ENCODE measurements around the gene FAM153A.
"Not testable (repeated sequence)": the region's sequence is repeated elsewhere in the genome, so short reads cannot be mapped to it uniquely, and the experiment has no call there.

The FAM153A gene

GRCh38 chr5:177782792-177783633 lies at the start of gene FAM153A:
Gene FAM153A (minus strand): TSS chr5:177782899.
- not testable (repeated sequence) for DNase-seq (ENCODE audit: low read depth)

DNA sequence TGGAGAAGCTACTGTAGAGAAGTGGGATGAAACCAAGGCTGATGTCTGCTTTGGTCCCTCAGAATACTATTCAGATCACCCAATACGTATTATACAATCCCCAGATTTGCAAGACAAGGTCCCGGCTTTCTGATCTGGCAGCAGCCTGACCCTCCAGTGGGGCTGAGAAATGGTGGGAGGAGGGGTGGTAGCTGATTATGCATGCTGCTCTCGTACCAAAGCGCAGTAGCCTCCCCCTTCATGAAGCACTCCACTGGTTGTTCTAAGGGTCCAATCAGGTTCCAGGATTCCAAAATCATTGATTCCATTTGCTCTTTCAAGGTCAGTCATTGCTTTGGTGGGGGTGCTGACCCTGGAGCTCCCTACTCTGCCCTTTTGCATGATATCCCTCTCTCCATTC lies 49.6 kb upstream of the FAM153A start:
- not testable (repeated sequence) for DNase-seq (ENCODE audit: low read depth)

DNA sequence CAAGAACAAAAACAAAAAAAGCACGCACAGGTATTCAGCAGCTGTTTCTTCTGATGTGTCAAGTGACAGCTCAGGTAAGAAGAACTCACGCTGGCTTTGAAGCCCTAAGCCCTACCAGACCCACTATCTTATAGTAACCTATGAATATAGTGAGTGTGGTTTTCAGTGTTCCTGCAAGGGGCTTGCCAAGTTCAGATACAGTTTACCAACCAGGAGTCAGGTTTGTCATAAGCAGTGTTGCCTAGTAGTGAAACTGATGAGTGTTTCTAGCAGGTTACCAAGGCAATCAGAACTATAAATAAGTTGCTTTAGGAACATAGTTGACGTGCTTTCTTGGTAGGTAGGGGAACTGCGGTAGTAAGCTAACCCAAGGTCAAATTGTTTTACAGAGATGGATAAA lies 43.4 kb upstream of the FAM153A start:
- DNase-seq (ENCODE audit: low read depth), result not testable (repeated sequence)

DNA sequence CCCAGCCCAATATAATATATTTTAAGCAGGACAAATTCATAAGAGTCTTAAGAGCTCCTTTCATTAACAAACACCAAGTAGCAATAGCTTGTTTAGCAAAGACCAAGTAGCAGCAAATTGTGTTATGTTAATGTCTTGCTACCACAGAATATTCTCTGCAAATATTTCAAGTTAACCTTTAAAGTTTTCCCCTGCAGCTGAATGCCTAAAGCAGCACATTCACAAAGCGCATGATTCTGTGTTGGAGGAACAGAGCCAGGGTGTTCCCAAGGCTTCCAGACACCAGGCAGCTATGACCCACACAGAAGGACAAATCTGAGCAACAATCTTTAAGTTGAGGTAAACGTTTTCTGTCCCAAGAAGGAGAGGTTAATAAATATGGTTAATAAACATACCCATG lies 42.1 kb upstream of the FAM153A start:
- DNase-seq (ENCODE audit: low read depth), result not testable (repeated sequence)

- DNase-seq (ENCODE audit: low read depth), result not testable (repeated sequence)
Measured at GRCh38 chr5:177822489-177822888, 39.8 kb upstream of the FAM153A start.

DNA sequence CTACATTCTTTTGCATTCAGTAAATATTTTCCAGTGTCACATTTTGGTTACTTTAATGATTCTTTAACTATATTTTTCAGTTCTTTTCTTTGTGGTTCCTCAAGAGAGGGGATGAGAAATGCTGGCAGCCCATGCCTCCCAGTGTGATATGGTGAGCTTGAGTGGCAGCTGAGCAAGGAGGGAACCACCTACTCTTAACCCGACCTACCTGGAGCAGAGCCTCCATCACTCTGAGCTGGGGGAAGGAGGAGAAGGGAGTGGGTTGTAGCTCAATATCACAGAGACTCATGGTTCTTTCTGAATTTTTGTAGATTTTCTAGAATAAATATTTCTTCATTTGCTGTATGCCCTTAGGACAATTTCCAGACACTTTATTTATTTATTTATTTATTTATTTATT lies 37.0 kb upstream of the FAM153A start:
- DNase-seq (ENCODE audit: low read depth), result not testable (repeated sequence)

DNA sequence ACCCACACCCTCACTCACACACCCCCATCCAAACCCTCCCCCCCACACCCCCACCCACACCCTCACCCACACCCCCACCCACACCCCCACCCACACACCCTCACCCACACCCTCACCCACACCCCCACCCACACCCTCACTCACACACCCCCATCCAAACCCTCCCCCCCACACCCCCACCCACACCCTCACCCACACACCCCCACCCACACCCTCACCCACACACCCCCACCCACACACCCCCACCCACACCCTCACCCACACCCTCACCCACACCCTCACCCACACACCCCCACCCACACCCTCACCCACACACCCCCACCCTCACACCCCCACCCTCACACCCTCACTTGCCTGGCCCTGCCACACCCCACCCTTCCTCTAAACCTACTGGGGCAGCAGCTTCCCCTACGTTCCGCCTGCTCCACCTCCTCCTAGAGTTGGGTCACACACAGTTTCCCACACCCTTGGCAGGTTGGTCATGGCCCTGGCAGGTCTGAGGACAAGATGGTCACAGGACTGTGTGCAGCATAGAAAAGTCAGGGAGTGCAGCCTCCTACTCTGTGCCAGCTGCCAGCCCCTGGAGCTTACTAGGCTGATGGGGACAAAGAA lies 30.2 kb upstream of the FAM153A start:
- not testable (repeated sequence) for DNase-seq (ENCODE audit: low read depth)

- not testable (repeated sequence) for DNase-seq (ENCODE audit: low read depth)
Measured at GRCh38 chr5:177812160-177812743, 29.6 kb upstream of the FAM153A start.

GRCh38 chr5:177809209-177809913 lies 26.7 kb upstream of the FAM153A start:
- not testable (repeated sequence) for DNase-seq (ENCODE audit: low read depth)

GRCh38 chr5:177808420-177808819 lies 25.7 kb upstream of the FAM153A start:
- DNase-seq (ENCODE audit: low read depth), result not testable (repeated sequence)

GRCh38 chr5:177807265-177807664 lies 24.6 kb upstream of the FAM153A start:
- DNase-seq (ENCODE audit: low read depth), result not testable (repeated sequence)

DNA sequence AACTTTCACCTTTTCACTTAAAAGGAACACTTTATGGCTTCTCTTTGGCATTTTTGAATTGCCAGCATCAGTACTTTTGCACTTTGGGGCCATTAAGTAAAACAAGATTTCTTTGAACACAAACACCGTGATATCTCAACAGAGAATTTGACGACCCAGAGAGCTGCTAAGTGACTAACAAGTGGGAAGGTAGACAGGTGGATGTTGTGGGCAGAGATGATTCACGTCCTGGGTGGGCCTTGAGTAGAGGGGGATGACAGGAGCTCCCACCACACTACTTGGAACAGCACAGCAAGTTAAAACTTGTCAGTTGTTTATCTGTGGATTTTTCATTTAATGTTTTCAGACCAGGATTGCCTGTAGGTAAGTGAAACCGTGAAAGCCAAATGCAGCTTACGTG lies 18.7 kb upstream of the FAM153A start:
- not testable (repeated sequence) for DNase-seq (ENCODE audit: low read depth)

GRCh38 chr5:177798237-177798840 lies 15.6 kb upstream of the FAM153A start:
- not testable (repeated sequence) for DNase-seq (ENCODE audit: low read depth)

GRCh38 chr5:177793272-177793671 lies 10.6 kb upstream of the FAM153A start:
- not testable (repeated sequence) for DNase-seq (ENCODE audit: low read depth)

- DNase-seq (ENCODE audit: low read depth), result not testable (repeated sequence)
Measured at GRCh38 chr5:177791649-177792048, 8.9 kb upstream of the FAM153A start.

DNA sequence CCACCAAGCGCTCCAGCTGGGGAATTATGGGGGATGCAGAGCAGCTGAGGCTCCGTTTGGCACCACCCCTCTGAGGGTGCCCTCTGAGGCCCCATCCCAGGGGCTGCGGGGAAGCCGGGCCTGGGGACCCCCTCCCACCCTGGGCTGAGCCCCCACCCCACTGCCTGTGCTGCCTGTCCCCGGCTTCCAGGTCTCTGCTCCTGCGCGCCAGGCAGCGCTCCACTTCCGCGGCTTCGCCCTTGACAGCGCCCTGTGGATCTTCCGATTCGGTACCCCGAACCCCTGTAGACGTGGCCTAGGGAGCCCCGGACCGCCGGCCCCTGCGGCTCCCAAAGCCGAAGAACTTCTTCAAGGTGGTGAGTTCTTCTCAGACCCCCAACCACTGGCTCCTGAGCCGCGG lies 530 bp downstream of the FAM153A start:
- not testable (repeated sequence) for DNase-seq (ENCODE audit: low read depth)

GRCh38 chr5:177771206-177771605 lies 11.5 kb downstream of the FAM153A start:
- not testable (repeated sequence) for DNase-seq (ENCODE audit: low read depth)

- not testable (repeated sequence) for DNase-seq (ENCODE audit: low read depth)
Measured at GRCh38 chr5:177770646-177771045, 12.1 kb downstream of the FAM153A start.

- DNase-seq (ENCODE audit: low read depth), result not testable (repeated sequence)
Measured at GRCh38 chr5:177763737-177764508, 18.8 kb downstream of the FAM153A start.

DNA sequence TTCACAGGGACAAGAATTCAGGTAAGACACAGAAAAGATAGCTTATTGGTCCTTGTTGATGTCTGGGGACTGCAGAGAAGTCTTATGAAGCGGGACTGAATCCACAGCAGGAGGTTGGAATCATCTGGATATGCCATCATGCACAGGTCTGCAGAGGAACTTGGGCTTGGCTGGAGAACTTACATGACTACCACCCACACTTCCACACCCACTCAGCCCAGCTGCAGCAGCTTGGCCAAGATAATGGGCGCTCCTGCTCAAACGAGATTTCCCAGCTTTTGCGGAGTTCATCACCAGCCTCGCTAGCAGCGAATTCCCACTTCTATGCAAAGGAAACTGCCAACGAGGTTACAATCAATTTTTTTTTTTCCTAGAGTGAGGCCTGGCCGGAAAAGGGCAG lies 21.7 kb downstream of the FAM153A start:
- not testable (repeated sequence) for DNase-seq (ENCODE audit: low read depth)

DNA sequence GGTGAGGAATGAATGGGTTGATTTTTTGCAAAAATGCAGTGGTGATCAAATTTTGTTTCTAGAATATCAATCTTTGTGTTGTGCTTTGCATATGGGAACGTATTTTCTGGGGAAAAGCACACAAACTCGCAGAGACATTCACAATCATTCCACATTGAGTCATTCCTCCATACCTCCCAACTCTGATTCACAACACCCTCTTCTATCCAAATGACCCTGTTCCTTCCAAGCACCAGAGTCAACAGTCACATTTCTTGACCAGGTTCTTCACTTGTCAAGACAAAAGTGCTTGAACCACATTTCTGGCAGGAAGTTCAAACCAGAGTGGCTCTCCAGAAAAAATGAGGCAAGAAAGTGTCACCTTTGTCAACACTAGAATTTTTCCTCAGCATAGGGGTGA lies 35.3 kb downstream of the FAM153A start:
- not testable (repeated sequence) for DNase-seq (ENCODE audit: low read depth)

All from HS-27A (cell line).